Smooth muscle cell (in vitro differentiated cells): ENCODE data around the gene PCDHA8. TPM values are rescaled to one million over a fixed set of nuclear protein-coding genes. Genes with fewer than 3 reads are reported as not detected.
A peak's percentile ranks its signal among the peaks of the same experiment; 100 is the strongest.
"Not testable (repeated sequence)": the region's sequence is repeated elsewhere in the genome, so short reads cannot be mapped to it uniquely, and the experiment has no call there.

Source experiments
- DNase-seq: peaks from one replicate; lab custom pipeline; 2025; ENCODE audit not compliant: unreplicated experiment; lab: John Stamatoyannopoulos, UW
- H2AFZ ChIP-seq: fragments of 200-600 bp; sonication (generic); 2 replicates; pipeline ENCODE4 v1.6.0; 2016; ENCODE audit warnings: antibody characterized with exemption, low read depth, mild to moderate bottlenecking
- H3F3A ChIP-seq: fragments of 200-600 bp; sonication (generic); 2 replicates; pipeline ENCODE4 v1.6.0; 2017; ENCODE audit warnings: antibody characterized with exemption, low read depth
- H3K27ac ChIP-seq: fragments of 200-600 bp; sonication (generic); 2 replicates; pipeline ENCODE4 v1.5.1; 2016; ENCODE audit warnings: low read depth, mild to moderate bottlenecking
- H3K27me3 ChIP-seq: fragments of 200-600 bp; sonication (generic); 2 replicates; pipeline ENCODE4 v1.6.1; 2016; ENCODE audit warnings: low read depth, mild to moderate bottlenecking
- H3K36me3 ChIP-seq: fragments of 200-600 bp; sonication (generic); 2 replicates; pipeline ENCODE4 v1.5.1; 2016; ENCODE audit warnings: low read depth
- H3K4me1 ChIP-seq: fragments of 200-600 bp; sonication (generic); 2 replicates; pipeline ENCODE4 v1.5.1; 2016; ENCODE audit warnings: low read depth
- H3K4me2 ChIP-seq: fragments of 200-600 bp; sonication (generic); 2 replicates; pipeline ENCODE4 v1.6.0; 2016; ENCODE audit warnings: mild to moderate bottlenecking
- H3K4me3 ChIP-seq: fragments of 200-600 bp; sonication (generic); 2 replicates; pipeline ENCODE4 v1.5.1; 2016; ENCODE audit warnings: mild to moderate bottlenecking
- H3K79me2 ChIP-seq: fragments of 200-600 bp; sonication (generic); 2 replicates; pipeline ENCODE4 v1.6.0; 2016; ENCODE audit warnings: low read depth, mild to moderate bottlenecking
- H3K9ac ChIP-seq: fragments of 200-600 bp; sonication (generic); 2 replicates; pipeline ENCODE4 v1.6.0; 2016; ENCODE audit warnings: low read depth
- H3K9me3 ChIP-seq: fragments of 200-600 bp; sonication (generic); replicated peaks from 2 replicates; pipeline ENCODE4 v1.5.1; 2016; ENCODE audit warnings: low read depth
- H4K20me1 ChIP-seq: fragments of 200-600 bp; sonication (generic); 2 replicates; pipeline ENCODE4 v1.6.0; 2016; ENCODE audit warnings: low read depth
- CTCF ChIP-seq: fragments of 200-600 bp; sonication (generic); IDR thresholded peaks from 2 replicates; pipeline ENCODE4 v1.5.1; 2017; ENCODE audit warnings: borderline replicate concordance, mild to moderate bottlenecking, antibody characterized with exemption; ENCODE audit not compliant: insufficient read depth, poor library complexity, severe bottlenecking
- WGBS: methylation state at CpG from one replicate; pipeline ENCODE4 v1.1.7; 2016; ENCODE audit warnings: low lambda C conversion rate; 5-methylcytosine and 5-hydroxymethylcytosine counted together
- polyA plus RNA-seq: library from polyadenylated mRNA; unstranded; fragments of >200 nt; fragmentation: Nextera tagmentation; extraction: Ambion mirVana; gene quantifications from 2 replicates; pipeline ENCODE4 v1.2.1, GENCODE V29; 2016
- total RNA-seq: library from RNA; depleted of rRNA; stranded (reverse); fragments of >200 nt; gene quantifications from 2 replicates; pipeline ENCODE4 v1.2.3, GENCODE V29; 2014

Gene PCDHA8
- total RNA-seq (0.40 and 0.94 TPM in 2 replicates), polyA plus RNA-seq (0.40 and 0.45 TPM in 2 replicates)

- no peak for DNase-seq
- H3K4me1 ChIP-seq = no peaks in the 10 kb centered on the region
Observed at GRCh38 chr5:140840978-140841962, at the start of gene PCDHA8. Gene PCDHA8, plus strand, starts transcription at chr5:140841187. Its CDS starts 135 bp downstream, at chr5:140841322.

GRCh38 chr5:140794595-140795258 is 46.3 kb upstream of the PCDHA8 start, which contains the start of gene PCDHA2:
Gene PCDHA2, plus strand, starts transcription at chr5:140794852.
- H3K4me3 ChIP-seq = peak within 1 kb of the TSS; percentile 66
- peak within 1 kb of the TSS; percentile 14 for H3K27ac ChIP-seq
- 6% methylated on average over 27 of the region's 27 CpGs for WGBS
- TF ChIP-seq CTCF = peak; percentile 70
- H3F3A ChIP-seq = no peaks in the 10 kb centered on the region
- no peaks in the 10 kb centered on the region for H4K20me1 ChIP-seq
- peak within 1 kb of the TSS; percentile 95 for H2AFZ ChIP-seq
- peaks cover under 1% of the 10 kb centered on the region for H3K36me3 ChIP-seq
- H3K27me3 ChIP-seq = no peaks in the 10 kb centered on the region
- peaks cover 7% of the 10 kb centered on the region for H3K9me3 ChIP-seq
- no peak for DNase-seq
- H3K4me1 ChIP-seq = no peaks in the 10 kb centered on the region
- H3K79me2 ChIP-seq = no peaks in the 10 kb centered on the region
- no peak within 1 kb of the TSS for H3K9ac ChIP-seq
- peak within 1 kb of the TSS; percentile 83 for H3K4me2 ChIP-seq

More at GRCh38 chr5:140840978-140841962, at the start of gene PCDHA8:
- Histone ChIP-seq H3K27me3 (no peaks in the 10 kb centered on the region), H2AFZ (no peak within 1 kb of the TSS), H3K9me3 (no peaks in the 10 kb centered on the region), H3K4me2 (no peak within 1 kb of the TSS), H3K36me3 (no peaks in the 10 kb centered on the region), H3K79me2 (no peaks in the 10 kb centered on the region), H3K27ac (no peak within 1 kb of the TSS), H3F3A (no peaks in the 10 kb centered on the region), H3K9ac (no peak within 1 kb of the TSS), H3K4me3 (no peak within 1 kb of the TSS), H4K20me1 (no peaks in the 10 kb centered on the region)
- WGBS = 69% methylated on average over 47 of the region's 47 CpGs
- no peak for TF ChIP-seq CTCF

- Histone ChIP-seq H3K9ac (no peak overlapping the region), H3K36me3 (peaks cover 4% of the 10 kb centered on the region), H3K27me3 (no peaks in the 10 kb centered on the region), H2AFZ (peak overlapping the region; percentile 95), H3K4me3 (peak overlapping the region; percentile 66), H3F3A (no peaks in the 10 kb centered on the region), H3K79me2 (no peaks in the 10 kb centered on the region), H4K20me1 (no peaks in the 10 kb centered on the region), H3K27ac (no peak overlapping the region), H3K4me2 (peak overlapping the region; percentile 83), H3K4me1 (no peaks in the 10 kb centered on the region), H3K9me3 (peaks cover 7% of the 10 kb centered on the region)
- peak; percentile 39 for TF ChIP-seq CTCF
- WGBS = 24% methylated on average over 15 of the region's 15 CpGs
- no peak for DNase-seq
Observed at GRCh38 chr5:140795259-140795641, 45.7 kb upstream of the PCDHA8 start.

- not testable (repeated sequence) for H3K27ac ChIP-seq, H3K27me3 ChIP-seq, H3K4me1 ChIP-seq, H3K4me3 ChIP-seq, H3K9ac ChIP-seq, H3K9me3 ChIP-seq, H3K36me3 ChIP-seq, H3K79me2 ChIP-seq, DNase-seq, H4K20me1 ChIP-seq, H3K4me2 ChIP-seq, H3F3A ChIP-seq, H2AFZ ChIP-seq
- whole genome bisulfite sequencing = 98% methylated on average over 53 of the region's 72 CpGs
Observed at GRCh38 chr5:140796072-140796717, 44.8 kb upstream of the PCDHA8 start.
